ENCODE results near the gene CCDC60.

DNA sequence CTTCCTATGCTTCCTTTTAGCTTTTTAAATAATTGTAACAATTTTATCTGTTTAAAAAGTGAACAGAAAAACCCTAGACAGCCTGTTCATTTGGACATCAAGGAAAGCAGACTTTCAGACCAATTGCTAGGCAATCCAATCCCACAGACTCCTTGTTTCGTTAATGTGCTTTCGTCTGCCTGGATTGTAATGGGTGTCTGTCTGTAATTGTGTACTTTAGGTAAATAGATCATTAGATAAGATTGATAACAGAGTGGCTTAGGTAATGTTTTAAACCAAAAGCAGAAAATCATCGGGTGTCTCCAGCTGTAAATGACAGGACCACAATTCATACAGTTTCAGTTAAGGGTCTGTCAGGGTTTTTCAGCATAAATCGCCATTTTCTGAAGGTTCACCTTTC, 19.6 kb downstream of the CCDC60 start:
- TF ChIP-seq RFX1 (IDR thresholded peaks at IDR 0.05) (no peak), REST (IDR thresholded peaks at IDR 0.05; ENCODE audit: borderline replicate concordance in 1 of 2, low read depth in 1 of 2, low read length in 2 of 2) (no peak), PRPF4 (IDR thresholded peaks at IDR 0.05; ENCODE audit: low read depth, low read length, poor library complexity, severe bottlenecking) (no peak), ZSCAN30 (CRISPR knock-in tag; IDR thresholded peaks at IDR 0.05) (no peak), RAD21 (CRISPR knock-in tag; IDR thresholded peaks at IDR 0.05) (no peak), RXRA (CRISPR knock-in tag; IDR thresholded peaks at IDR 0.05) (no peak), CBX1 (IDR thresholded peaks at IDR 0.05; ENCODE audit: low read depth) (no peak), ATF7 (IDR thresholded peaks at IDR 0.05) (no peak), ATF7 (CRISPR knock-in tag; IDR thresholded peaks at IDR 0.05) (no peak), SRSF1 (optimal IDR thresholded peaks at IDR 0.05; ENCODE audit: low read depth, low read length) (no peak)
